HG02970 (cell line): ENCODE results near the gene ZNF786.
"Not testable (repeated sequence)": the region's sequence is repeated elsewhere in the genome, so short reads cannot be mapped to it uniquely, and the experiment has no call there.

ENCODE experiments used
- ATAC-seq: cut with Tn5 transposase; IDR thresholded peaks from one replicate; pipeline ENCODE4 v1.9.1; 2021; ENCODE audit warnings: mild to moderate bottlenecking, moderate library complexity, moderate number of reproducible peaks; ENCODE audit not compliant: unreplicated experiment, low FRiP score

Gene ZNF786

DNA sequence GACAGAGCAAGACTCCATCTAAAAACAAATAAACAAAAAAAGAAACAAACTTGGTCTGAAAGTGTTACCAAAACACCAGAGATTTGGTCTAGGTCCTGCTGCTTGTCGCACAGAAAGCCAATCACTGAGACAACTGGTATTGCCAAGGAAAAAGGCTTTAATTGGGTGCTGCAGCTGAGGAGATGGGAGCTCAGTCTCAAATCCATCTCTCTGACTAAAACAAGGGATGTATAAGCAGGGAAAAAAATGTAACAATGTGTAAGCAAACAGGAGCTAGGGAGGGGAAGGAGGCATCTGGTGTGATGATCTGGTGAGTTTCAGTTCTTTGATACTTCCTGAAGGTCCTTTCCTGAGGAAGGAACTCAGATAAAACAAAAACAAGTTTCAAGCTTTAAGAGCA is 53.8 kb downstream of the ZNF786 start:
- no peak for ATAC-seq

DNA sequence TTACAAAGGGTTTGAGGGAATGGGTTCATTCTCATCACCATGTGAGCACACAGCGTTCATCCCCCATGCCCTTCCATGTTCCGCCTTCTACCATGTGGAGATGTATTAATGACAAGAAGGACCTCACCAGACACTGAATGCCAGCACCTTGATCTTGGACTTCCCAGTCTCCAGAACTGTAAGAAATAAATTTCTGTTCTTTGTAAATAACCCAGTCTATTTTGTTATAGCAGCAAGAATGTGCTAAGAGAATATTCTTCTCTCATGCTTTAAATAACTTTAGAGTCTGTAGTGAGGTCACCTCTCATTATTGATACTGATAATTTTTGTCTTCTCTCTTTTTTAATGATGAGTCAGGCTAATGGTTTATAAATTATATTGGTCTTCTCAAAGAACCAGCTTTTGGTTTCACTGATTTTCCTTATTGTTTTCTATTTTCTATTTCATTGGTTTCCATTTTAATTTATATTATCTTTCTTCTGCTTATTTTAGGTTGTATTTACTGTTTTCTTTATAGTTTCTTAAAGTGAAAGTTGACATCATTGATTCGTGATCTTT is 59.1 kb downstream of the ZNF786 start:
- no peak for ATAC-seq

DNA sequence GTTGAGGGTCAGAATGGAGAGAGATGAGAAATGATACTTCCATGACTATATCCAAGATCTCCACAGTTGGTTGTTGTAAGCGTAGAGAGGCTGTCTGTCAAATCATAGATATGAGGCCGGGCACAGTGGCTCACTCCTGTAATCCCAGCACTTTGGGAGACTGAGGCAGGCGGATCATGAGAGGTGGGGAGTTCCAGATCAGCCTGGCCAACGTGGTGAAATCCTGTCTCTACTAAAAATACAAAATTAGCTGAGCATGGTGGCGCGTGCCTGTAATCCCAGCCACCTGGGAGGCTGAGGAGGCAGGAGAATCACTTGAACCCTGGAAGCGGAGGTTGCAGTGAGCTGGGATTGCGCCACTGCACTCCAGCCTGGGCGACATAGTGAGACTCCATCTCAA is 60.1 kb downstream of the ZNF786 start:
- not testable (repeated sequence) for ATAC-seq

DNA sequence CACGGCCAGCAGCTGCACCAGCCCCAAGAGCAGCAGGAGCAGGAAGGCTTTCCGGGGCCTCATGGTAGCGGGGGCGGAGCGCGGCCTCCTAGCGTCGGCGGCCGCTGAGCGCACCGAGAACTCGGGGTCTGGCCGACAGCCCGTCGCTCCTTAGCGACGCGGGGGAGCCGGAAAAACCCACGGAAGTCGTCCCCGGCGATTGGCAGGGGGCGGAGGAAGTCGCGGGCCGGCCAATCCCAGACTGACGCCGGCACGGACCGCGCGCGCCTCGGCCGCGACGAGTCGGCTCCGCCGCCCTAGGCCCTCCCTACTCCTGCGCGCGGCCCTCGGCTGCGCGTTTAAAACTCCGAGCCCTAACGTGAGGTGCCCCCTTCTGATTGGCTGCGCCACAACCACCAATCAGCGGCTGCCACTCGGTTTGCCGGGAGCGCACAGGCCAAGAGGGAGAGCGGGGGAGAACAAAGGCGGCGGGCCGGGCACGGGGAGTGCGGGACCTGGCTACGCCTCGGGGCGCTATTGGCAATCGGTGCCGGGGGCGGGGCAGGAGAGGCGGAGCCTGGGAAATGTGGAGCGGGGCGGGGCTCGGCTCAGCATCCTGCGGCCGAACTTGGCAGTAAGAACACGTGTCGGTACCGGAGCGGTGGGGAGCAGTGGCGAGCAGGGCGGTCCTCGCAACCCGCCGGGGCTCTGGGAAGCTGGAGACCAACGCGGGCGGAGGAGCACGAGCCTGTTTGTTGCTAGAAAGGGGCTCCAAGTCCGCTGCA is 62.0 kb downstream of the ZNF786 start, which contains the start of gene PDIA4:
Gene PDIA4, minus strand, starts transcription at position 160 of the 764 bp plus-strand sequence. Its CDS starts 97 bp downstream, at position 63.
- peak; percentile 97 for ATAC-seq

DNA sequence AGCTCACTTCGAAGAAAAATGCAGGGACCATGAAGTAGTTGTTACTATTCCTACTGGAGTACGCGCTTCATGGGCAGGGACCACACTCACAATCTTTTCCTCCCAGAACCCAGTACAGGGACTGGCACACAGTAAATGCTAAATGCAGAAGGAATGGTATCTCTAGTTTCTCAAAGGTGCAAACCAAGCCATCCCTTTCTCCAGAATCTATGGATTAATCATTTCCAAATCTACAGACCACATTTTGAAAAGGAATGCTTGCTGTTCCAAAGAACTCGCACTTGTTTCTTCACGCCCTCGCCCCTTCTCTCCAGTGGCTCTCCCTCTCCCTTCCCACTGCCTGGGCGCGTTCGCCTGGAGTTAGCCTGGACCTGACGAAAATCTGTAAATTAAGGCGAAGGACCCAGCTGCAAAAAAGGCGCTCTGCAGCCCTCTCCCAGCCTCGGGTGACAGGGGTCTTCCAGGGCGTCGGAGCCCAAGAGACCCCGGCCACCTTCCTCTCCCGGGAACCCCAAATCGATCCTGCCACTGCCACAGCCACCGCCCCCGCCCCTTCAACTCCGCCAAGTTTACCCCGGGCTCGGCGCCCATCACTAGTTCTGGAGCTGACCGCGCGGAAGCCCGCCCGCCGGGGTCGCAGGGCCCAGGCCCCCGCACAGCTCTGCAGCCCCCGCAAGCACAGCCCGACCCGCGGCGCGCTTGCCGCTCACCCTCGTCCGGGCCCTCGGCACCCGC is 62.7 kb downstream of the ZNF786 start:
- ATAC-seq: no peak

DNA sequence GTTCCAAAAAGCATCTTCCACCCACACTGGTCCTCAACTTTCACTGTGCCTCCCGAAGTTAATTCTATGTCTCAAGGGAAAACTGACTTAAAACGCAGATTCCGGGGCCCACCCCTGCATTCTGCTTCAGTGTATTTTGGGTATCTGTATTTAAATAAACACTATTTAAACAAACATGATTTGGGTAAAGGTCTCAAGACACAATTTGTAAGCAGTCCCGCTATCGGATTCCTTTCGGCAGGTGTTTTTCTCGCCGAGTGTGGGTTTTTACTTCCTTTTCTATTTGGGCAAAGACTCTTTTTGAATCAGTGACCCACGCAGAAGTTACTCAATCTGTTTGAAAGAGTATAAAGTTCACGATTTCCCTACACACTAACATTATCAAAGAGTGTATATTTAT is 63.5 kb downstream of the ZNF786 start:
- ATAC-seq: no peak

DNA sequence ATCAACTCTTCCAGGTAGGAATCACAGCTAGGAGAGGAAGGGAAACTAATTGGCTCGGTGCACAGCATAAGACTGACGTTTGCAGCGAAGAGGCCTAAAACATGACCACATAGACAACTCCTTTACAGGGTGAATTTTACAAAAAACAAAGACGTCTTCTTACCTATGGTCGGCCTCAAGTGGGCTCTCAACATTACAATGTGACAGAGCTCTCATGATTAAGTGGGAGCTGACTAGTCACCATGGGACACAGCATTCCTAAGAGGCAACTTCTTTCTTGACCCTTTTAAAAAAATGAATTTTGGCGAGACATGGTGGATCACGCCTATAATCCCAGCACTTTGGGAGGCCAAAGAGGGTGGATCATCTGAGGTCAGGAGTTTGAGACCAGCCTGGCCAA is 66.9 kb downstream of the ZNF786 start:
- no peak for ATAC-seq

DNA sequence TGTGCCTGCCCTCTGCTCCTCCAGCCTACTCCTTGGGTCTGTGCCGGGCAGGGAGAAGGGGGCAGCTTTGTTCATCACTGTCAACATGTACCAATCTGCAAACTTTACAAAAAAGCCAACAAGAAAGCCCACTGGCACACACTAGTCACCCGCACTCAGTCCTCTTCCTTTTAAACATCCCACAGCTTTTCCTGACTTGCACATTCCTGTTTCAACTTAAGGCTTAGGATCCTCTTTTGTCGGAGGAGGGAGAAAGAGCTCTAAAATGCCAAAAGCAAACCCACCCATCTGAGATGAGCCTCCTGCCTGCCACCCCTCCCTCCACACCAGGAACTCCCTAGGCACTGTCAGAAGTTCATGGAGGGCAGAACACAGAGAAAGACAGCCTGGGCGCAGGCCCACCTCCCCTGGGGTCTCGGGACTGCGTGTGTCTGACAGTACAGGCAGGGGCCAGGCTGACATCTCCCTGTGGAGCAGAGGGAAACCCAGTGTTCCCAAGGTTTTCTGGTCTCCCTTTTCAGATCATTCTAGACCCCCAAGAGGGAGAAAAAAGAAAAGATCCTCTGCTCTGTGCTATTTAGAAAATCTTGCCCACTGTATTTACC is 67.7 kb downstream of the ZNF786 start:
- no peak for ATAC-seq

DNA sequence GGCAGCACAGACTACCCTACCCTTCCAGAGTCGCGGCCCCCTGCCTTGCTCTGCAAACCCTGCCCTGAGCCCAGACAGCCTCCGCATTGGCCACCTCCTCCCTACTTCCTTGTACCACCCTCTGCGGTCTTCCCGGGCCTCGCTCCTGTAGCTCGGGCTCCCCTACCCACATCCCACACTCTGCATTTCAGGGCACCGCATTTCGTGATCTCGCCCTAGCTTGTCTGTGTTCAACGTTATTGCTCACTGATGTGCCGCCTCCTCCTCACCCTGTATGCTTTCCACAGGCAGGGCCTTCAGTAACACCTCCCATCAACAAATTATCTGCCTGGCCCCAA is 68.8 kb downstream of the ZNF786 start:
- no peak for ATAC-seq

DNA sequence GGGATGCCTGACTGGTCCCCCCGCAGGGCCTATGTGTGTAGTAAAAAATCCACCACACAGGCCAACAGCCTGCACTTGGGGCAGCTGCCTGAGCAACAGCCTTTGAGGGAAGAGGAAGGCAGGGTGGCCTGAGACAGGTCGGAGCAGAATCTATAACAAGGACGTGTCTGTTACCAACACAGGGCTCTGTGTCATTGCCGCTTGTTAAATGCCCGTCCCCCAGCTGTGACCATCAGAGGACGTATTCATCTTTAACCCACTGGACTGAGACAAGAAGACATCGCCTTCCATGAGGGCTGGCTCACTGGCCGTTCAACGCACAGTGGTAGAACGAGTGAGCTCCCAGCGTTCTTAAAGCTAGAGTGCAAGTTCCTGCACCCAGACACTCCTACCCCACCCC is 70.0 kb downstream of the ZNF786 start:
- no peak for ATAC-seq
